Duodenal mucosa (tissue), 2 donors: Measurements from ENCODE around the gene RASGRF2.

Experiments used
- H3K27ac ChIP-seq: one replicate; pipeline ENCODE4 v1.7.0; 2013; ENCODE audit warnings: low read depth, low read length
- H3K27me3 ChIP-seq, 2 donors: one replicate each; pipeline ENCODE4 v1.7.0; 2013; ENCODE audit warnings: low read length in 2 of 2, control low read depth in 1 of 2; ENCODE audit not compliant: insufficient read depth in 2 of 2, control insufficient read depth in 1 of 2
- H3K36me3 ChIP-seq, 2 donors: one replicate each; pipeline ENCODE4 v1.7.0; 2013; ENCODE audit warnings: low read length in 2 of 2, control low read depth in 1 of 2; ENCODE audit not compliant: insufficient read depth in 2 of 2, control insufficient read depth in 1 of 2
- H3K4me1 ChIP-seq, 2 donors: one replicate each; pipeline ENCODE4 v1.7.0; 2013; ENCODE audit warnings: low read length in 2 of 2, control low read depth in 1 of 2; ENCODE audit not compliant: insufficient read depth in 2 of 2, control insufficient read depth in 1 of 2
- H3K4me3 ChIP-seq, 2 donors: one replicate each; pipeline ENCODE4 v1.7.0; 2013; ENCODE audit warnings: low read length in 2 of 2, low read depth in 1 of 2
- H3K9ac ChIP-seq, 2 donors: one replicate each; pipeline ENCODE4 v1.7.0; 2013; ENCODE audit warnings: low read length in 2 of 2, low read depth in 1 of 2
- H3K9me3 ChIP-seq, 2 donors: one replicate each; pipeline ENCODE4 v1.7.0; 2013; ENCODE audit warnings: low read length in 2 of 2, control low read depth in 1 of 2; ENCODE audit not compliant: control insufficient read depth in 1 of 2

Gene RASGRF2

DNA sequence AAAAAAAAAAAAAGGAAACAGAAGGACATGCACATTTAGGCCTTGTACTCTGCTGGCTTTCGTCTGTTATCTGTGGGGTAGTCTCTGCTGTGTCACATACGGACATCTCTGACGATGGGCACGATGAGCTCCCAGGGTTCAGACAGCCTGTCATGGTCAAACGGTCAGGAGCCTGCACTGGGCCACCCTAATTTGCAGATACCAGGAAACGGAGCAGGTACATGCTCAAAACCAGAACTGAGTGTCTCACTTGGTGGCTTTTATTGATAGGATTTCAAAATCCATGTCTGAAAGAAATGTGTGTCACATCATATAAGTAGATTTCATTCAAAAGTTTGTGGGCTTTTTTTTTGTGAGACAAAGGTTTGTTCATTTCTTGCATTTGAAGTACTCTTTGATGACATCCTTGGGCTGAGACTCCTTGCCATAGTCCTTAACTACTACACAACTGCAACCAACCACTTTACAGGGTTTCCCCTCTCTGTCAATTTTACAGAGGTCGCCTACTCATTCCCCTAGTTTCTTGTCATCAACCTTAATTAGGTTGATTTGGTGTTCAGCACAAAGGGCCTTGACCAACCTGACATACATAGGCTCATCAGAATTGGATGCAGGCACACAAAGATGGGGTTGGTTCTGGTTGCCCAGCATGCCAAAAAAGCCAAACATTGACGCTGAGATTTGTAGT, 281.9 kb downstream of the RASGRF2 start:
- Histone ChIP-seq H3K9ac (no peak overlapping the region), H3K27me3 (no peaks in the 10 kb centered on the region), H3K9me3 (no peaks in the 10 kb centered on the region), H3K4me3 (no peak overlapping the region), H3K27ac (no peak overlapping the region), H3K36me3 (no peaks in the 10 kb centered on the region), H3K4me1 (no peaks in the 10 kb centered on the region)

DNA sequence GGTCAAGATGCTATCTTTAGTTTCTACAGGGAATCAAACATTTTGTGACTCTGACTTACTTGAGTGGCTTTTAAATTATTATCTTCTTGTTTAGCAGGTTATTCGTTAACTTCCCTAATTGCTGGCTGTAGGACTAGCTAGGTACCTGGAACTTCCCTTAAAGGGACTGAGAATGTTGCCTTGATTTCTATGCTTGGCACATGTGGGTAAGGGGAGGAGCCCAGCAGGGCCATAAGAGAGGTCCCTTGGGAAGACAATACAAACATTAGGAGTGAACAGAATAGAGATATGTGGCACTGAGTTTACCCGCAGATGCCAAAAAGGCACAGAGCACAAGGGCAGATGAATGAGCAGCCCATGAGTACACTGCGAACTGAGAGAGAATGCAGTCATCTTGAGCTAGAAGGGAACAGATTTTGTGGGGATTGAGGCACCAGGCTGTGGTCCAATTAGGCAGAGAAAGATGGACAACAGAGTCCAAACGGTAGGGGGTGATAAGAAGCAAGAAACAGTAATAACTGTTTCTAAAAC, 282.8 kb downstream of the RASGRF2 start:
- no peak overlapping the region for H3K4me3 ChIP-seq
- H3K36me3 ChIP-seq = no peaks in the 10 kb centered on the region
- H3K27me3 ChIP-seq = no peaks in the 10 kb centered on the region
- H3K27ac ChIP-seq = no peak overlapping the region
- H3K9me3 ChIP-seq = no peaks in the 10 kb centered on the region
- H3K4me1 ChIP-seq = no peaks in the 10 kb centered on the region
- H3K9ac ChIP-seq = no peak overlapping the region

DNA sequence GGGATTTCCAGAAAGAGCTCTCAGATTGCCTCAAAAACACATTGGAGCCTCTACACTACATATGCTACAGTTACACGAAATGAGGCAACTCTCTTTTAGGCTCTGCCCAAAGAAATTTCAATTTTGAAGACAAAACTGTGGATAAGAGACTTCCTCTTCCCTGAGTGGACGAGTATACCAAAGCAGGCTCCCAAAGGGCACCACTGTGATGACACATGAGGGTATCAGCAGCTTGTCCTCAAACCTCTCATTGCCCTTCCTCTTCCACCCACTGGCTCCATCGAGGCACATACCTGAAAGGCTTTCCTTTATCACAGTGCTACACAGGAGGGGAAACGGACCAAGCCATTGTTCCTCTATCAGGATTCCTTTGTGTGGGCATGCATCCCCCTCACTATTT, 284.3 kb downstream of the RASGRF2 start:
- Histone ChIP-seq H3K9ac (no peak overlapping the region), H3K27ac (no peak overlapping the region), H3K27me3 (no peaks in the 10 kb centered on the region), H3K4me3 (no peak overlapping the region), H3K36me3 (no peaks in the 10 kb centered on the region), H3K9me3 (no peaks in the 10 kb centered on the region), H3K4me1 (no peaks in the 10 kb centered on the region)

DNA sequence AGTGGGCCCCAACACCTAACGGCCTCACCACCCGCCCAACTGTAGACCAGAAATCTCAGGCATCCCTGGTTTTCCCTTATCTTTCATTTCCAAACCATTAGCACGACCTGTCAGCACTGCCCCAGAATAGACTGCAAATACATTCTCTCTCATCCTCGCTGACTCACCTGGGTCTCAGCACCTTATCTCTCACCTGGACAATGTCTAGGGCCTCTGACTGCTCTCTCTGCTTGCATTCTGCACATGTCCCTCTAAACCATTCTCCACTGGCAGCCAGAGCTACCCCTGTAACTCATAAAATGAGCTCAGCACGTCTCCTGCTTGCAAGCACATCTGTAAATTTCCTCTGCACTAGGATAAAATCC, 285.7 kb downstream of the RASGRF2 start:
- peaks cover 0 to 5% of the 10 kb centered on the region in 2 donors for H3K36me3 ChIP-seq
- H3K27me3 ChIP-seq = no peaks in the 10 kb centered on the region
- no peak overlapping the region for H3K4me3 ChIP-seq
- H3K27ac ChIP-seq = no peak overlapping the region
- no peaks in the 10 kb centered on the region for H3K9me3 ChIP-seq
- no peaks in the 10 kb centered on the region for H3K4me1 ChIP-seq
- no peak overlapping the region for H3K9ac ChIP-seq

DNA sequence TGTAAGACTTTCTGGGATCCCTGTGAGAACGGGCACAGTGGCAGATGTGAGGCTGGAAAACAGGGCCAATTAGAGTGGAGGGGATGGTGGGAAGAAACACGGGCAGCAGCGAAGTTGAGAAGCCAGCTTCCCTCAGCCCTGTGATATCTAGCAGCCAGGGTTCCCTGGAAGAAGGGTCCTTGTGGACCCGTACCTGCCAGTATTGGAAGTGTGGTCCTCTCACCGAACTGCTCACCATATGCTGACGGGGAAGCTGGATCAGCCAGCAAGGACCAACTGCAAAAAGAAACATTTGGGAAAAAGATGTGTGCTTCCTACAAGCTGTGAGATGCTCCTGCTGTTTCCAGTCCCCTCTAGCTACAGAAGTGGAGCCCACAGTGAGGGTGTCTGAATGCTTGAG, 286.5 kb downstream of the RASGRF2 start:
- Histone ChIP-seq H3K4me3 (no peak overlapping the region), H3K9ac (no peak overlapping the region), H3K27me3 (no peaks in the 10 kb centered on the region), H3K9me3 (no peaks in the 10 kb centered on the region), H3K27ac (no peak overlapping the region), H3K36me3 (peaks cover 0 to 5% of the 10 kb centered on the region in 2 donors), H3K4me1 (no peaks in the 10 kb centered on the region)

DNA sequence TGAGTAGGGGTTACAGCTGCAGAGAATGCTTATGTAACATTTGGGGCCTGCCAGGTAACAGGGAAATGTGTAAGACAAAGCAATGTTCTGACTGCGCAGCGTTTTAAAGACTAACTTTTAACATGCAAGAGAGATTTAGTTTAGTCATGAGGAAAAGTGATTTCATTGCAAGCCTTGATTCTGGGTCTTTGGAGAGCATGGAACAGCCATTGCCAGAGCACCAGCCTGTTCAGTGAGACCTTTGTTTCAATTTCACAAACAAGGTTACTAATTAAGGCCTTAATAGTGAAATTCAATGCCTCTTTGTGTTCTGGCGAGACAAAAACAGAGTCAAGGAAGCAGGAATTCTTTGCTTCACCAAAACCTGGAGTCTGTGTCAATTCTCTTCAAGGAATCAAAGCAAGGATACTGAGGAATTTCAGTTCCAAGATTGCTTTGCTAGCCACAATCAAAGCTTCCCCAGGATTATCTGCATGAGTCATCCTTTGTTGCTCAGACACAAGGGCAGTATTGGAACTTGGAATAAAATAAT, 287.3 kb downstream of the RASGRF2 start:
- H3K36me3 ChIP-seq = peaks cover 0 to 5% of the 10 kb centered on the region in 2 donors
- no peak overlapping the region for H3K4me3 ChIP-seq
- no peak overlapping the region for H3K9ac ChIP-seq
- H3K9me3 ChIP-seq = no peaks in the 10 kb centered on the region
- no peaks in the 10 kb centered on the region for H3K27me3 ChIP-seq
- H3K27ac ChIP-seq = no peak overlapping the region
- H3K4me1 ChIP-seq = no peaks in the 10 kb centered on the region

DNA sequence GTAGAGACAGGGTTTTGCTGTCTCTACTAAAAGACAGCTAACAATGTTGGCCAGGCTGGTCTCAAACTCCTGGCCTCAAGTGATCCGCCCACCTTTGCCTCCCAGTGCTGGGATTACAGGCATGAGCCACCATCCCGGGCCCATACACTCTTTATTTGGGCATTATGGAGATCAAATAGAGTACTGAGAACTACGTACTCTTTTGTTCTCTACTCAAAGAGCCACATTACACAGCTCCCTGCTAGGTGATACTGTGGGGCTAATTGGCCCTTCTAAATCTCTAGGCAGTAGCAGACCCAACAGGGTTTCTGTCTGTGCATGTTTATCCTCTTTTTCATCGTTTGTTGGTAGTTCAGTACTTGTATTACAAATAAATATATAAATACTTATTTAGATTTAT, 289.1 kb downstream of the RASGRF2 start:
- no peak overlapping the region for H3K9ac ChIP-seq
- no peak overlapping the region for H3K4me3 ChIP-seq

DNA sequence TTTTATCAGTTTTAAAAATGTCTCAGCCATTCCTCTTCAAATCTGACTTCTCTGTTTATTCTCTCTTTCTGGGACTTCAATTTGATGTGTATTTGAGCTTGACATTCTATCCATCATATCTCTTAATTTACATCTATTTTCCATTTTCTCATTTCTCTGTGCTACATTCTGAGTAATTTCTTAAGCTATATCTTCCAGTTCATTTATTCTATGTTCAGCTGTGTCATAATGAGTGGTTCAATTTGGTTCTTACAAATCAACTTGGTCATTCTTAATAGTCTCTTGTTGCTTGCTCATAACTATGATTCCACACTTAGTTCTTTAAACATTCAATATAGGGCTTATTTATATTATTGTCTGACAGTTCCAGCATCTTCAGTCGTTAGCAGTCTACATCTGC, 289.8 kb downstream of the RASGRF2 start:
- Histone ChIP-seq H3K27ac (no peak overlapping the region), H3K27me3 (no peaks in the 10 kb centered on the region), H3K9ac (no peak overlapping the region), H3K36me3 (peaks cover 0 to 5% of the 10 kb centered on the region in 2 donors), H3K9me3 (no peaks in the 10 kb centered on the region), H3K4me3 (no peak overlapping the region), H3K4me1 (no peaks in the 10 kb centered on the region)

More for the DNA sequence above, 289.1 kb downstream of the RASGRF2 start:
- H3K27me3 ChIP-seq = no peaks in the 10 kb centered on the region
- H3K4me1 ChIP-seq = no peaks in the 10 kb centered on the region
- H3K9me3 ChIP-seq = no peaks in the 10 kb centered on the region
- no peak overlapping the region for H3K27ac ChIP-seq
- peaks cover 0 to 5% of the 10 kb centered on the region in 2 donors for H3K36me3 ChIP-seq

DNA sequence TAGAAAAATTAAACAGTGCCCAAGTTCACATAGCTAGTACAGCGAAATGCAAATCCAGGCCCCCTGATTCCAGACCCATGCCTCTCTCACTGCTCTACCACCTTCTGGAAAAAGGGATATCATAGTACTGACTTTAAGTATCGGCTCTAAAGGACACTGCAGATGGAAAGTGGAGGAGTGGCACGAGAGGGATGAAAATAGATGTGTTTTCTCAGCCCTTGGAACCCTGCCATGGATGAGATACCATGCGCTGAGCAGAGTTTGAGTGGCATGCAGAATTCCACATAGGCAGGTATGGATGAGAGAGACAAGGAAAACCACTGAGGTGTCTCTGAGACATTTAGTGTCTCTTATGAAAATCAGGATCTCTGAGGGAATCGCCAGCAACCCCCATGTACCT, 291.8 kb downstream of the RASGRF2 start:
- no peaks in the 10 kb centered on the region for H3K9me3 ChIP-seq
- no peak overlapping the region for H3K4me3 ChIP-seq
- H3K9ac ChIP-seq = no peak overlapping the region
- peaks cover 0 to 5% of the 10 kb centered on the region in 2 donors for H3K36me3 ChIP-seq
- H3K4me1 ChIP-seq = no peaks in the 10 kb centered on the region
- no peak overlapping the region for H3K27ac ChIP-seq
- H3K27me3 ChIP-seq = no peaks in the 10 kb centered on the region

DNA sequence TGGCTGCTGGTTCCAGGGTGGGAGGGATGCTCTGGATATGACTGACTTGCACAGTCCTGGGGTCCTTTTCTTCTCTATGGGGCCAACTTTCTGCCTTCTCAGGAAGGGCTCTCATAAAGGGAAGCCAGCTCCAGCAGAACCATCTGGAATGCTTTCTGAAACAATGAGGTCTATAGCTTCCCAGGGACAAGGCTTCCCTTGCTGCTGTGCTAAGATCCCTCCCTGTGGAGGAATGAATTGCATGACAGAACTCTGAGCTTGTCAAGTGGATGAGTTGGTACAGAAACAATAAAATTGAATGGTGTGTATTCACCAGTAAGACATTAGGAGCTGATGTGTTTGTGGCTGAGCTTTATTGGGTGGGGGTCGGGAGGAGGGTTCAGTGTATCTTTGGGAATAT, 292.7 kb downstream of the RASGRF2 start:
- Histone ChIP-seq H3K4me3 (no peak overlapping the region), H3K27ac (no peak overlapping the region), H3K9ac (no peak overlapping the region), H3K4me1 (no peaks in the 10 kb centered on the region), H3K36me3 (peaks cover 0 to 5% of the 10 kb centered on the region in 2 donors), H3K9me3 (no peaks in the 10 kb centered on the region), H3K27me3 (no peaks in the 10 kb centered on the region)
